Measurements from ENCODE around the gene ATP6V1G3. TPM values are rescaled to one million over a fixed set of nuclear protein-coding genes. Genes with fewer than 3 reads are reported as not detected.

The ATP6V1G3 gene
- total RNA-seq, 2 donors from 2014 or later, result not detected

DNA sequence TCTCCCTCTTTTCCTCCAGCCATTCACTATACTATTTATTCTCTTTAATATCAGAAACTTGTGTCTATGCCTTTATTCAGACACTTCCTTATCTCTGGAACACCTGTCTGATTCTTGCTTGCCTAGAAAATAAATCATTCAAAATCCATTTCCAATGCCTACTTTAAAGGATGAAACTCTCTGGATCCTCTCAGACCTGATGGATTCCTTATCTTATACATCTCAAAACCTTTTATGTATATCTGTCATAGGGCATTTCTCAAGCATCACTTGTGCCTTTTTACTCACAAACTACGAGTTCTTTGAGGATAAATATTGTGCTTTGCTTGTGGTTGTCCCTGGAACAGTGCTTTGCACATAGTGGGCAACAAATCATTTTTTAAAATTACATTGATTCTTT, 3.8 kb upstream of the ATP6V1G3 start:
- Histone ChIP-seq H3K27me3 (replicated peaks; ENCODE audit: insufficient read depth) (no peaks in the 10 kb centered on the region), H3K4me3 (no peak overlapping the region), H3K9me3 (no peaks in the 10 kb centered on the region), H3K36me3 (no peaks in the 10 kb centered on the region), H3K4me1 (replicated peaks) (no peaks in the 10 kb centered on the region), H3K27ac (no peak overlapping the region)
- WGBS, result 41% methylated on average over 1 of the region's 1 CpG
- no peak for DNase-seq (ENCODE audit: low spot score)
- intact Hi-C loops (cut with DNase I), result no loop called here
- TF ChIP-seq POLR2A (IDR thresholded peaks at IDR 0.05) (no peak), POLR2AphosphoS5 (IDR thresholded peaks at IDR 0.05) (no peak)
- TF ChIP-seq, protein P1, sequence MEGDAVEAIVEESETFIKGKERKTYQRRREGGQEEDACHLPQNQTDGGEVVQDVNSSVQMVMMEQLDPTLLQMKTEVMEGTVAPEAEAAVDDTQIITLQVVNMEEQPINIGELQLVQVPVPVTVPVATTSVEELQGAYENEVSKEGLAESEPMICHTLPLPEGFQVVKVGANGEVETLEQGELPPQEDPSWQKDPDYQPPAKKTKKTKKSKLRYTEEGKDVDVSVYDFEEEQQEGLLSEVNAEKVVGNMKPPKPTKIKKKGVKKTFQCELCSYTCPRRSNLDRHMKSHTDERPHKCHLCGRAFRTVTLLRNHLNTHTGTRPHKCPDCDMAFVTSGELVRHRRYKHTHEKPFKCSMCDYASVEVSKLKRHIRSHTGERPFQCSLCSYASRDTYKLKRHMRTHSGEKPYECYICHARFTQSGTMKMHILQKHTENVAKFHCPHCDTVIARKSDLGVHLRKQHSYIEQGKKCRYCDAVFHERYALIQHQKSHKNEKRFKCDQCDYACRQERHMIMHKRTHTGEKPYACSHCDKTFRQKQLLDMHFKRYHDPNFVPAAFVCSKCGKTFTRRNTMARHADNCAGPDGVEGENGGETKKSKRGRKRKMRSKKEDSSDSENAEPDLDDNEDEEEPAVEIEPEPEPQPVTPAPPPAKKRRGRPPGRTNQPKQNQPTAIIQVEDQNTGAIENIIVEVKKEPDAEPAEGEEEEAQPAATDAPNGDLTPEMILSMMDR (IDR thresholded peaks at IDR 0.05), result no peak

DNA sequence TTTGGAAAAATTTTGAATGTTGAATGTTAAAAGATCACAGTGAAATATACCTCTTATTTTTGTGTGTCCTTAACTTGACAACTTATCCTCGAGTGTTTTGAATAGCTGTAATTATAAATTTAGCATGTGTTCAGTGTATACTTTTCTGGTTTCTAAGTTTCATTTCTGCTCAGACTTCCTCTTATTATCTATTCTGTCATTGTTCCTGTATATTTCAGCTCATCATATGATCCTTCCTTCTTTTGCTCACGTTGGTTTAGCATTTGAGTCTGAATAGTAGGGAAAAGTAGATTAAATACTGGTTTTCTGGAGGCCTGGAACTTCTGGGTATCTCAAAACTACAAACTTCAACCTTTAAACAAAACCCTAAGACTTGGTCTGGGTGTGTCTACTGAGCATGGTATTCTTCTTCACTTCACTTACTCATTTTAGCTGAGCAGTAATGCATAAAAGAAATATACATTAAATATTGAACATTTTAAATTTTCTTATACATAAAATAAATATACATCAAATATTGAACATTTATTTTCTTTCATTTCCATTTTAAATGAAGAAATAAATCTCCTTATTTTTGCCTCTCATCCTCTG, 3.3 kb upstream of the ATP6V1G3 start:
- TF ChIP-seq POLR2AphosphoS5 (IDR thresholded peaks at IDR 0.05) (no peak), POLR2A (IDR thresholded peaks at IDR 0.05) (no peak)
- TF ChIP-seq, protein P1 (IDR thresholded peaks at IDR 0.05), result no peak
- H3K9me3 ChIP-seq, result no peaks in the 10 kb centered on the region
- no peaks in the 10 kb centered on the region for H3K4me1 ChIP-seq (replicated peaks)
- no peak overlapping the region for H3K4me3 ChIP-seq
- no peaks in the 10 kb centered on the region for H3K27me3 ChIP-seq (replicated peaks; ENCODE audit: insufficient read depth)
- no peak for DNase-seq (ENCODE audit: low spot score)
- no peak overlapping the region for H3K27ac ChIP-seq
- no peaks in the 10 kb centered on the region for H3K36me3 ChIP-seq
- WGBS, result 52% methylated on average over 2 of the region's 2 CpGs
- intact Hi-C loops (cut with DNase I), result no loop called here

DNA sequence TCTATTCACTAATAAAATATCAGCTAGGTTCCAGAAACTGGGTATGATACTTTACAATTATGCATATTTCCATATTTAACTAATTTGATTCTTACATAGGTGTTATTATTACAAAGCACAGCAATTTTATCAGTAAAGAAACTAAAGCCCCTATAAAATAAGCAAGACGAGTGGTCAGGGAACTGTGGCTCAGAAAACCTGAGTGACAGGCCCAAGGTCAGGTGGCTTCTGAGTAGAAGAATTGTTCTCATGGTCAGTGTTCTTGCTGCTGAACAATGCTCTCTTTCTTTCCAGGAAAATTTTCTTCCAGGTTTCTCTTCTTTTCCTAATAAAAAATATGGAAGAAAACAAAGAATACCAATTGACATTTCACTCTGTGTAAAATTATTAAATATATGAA, 2.2 kb upstream of the ATP6V1G3 start:
- Histone ChIP-seq H3K36me3 (no peaks in the 10 kb centered on the region), H3K27ac (no peak overlapping the region), H3K9me3 (no peaks in the 10 kb centered on the region), H3K4me3 (no peak overlapping the region), H3K4me1 (replicated peaks) (no peaks in the 10 kb centered on the region), H3K27me3 (replicated peaks; ENCODE audit: insufficient read depth) (no peaks in the 10 kb centered on the region)
- 41% methylated on average over 1 of the region's 1 CpG for WGBS
- TF ChIP-seq POLR2AphosphoS5 (IDR thresholded peaks at IDR 0.05) (no peak), POLR2A (IDR thresholded peaks at IDR 0.05) (no peak)
- TF ChIP-seq, protein P1 (IDR thresholded peaks at IDR 0.05), result no peak
- no peak for DNase-seq (ENCODE audit: low spot score)
- intact Hi-C loops (cut with DNase I), result no loop called here

DNA sequence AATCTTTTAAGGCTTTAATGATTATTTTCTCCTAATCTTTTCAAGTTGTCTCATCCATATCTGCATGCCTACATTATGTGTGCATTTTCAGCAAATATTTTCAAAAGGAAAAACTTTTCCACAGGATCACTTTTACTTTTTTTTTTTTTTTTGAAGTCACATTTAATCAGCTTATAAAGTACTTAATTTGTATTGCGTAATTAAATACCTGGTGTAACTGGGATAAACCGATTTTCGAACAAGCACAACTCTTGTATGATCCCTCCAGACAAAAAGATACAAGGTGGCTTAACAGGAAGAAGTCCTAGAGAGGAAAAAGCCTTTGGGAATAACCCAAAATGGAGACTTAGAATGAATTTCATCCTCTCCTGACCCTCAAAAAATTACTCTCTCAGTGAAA, 1.3 kb upstream of the ATP6V1G3 start:
- H3K27ac ChIP-seq, result no peak overlapping the region
- H3K36me3 ChIP-seq, result no peaks in the 10 kb centered on the region
- WGBS, result 95% methylated on average over 3 of the region's 3 CpGs
- intact Hi-C loops (cut with DNase I), result no loop called here
- no peaks in the 10 kb centered on the region for H3K4me1 ChIP-seq (replicated peaks)
- TF ChIP-seq, protein P1 (IDR thresholded peaks at IDR 0.05), result no peak
- TF ChIP-seq POLR2A (IDR thresholded peaks at IDR 0.05) (no peak), POLR2AphosphoS5 (IDR thresholded peaks at IDR 0.05) (no peak)
- H3K4me3 ChIP-seq, result no peak overlapping the region
- H3K27me3 ChIP-seq (replicated peaks; ENCODE audit: insufficient read depth), result no peaks in the 10 kb centered on the region
- no peaks in the 10 kb centered on the region for H3K9me3 ChIP-seq
- no peak for DNase-seq (ENCODE audit: low spot score)

DNA sequence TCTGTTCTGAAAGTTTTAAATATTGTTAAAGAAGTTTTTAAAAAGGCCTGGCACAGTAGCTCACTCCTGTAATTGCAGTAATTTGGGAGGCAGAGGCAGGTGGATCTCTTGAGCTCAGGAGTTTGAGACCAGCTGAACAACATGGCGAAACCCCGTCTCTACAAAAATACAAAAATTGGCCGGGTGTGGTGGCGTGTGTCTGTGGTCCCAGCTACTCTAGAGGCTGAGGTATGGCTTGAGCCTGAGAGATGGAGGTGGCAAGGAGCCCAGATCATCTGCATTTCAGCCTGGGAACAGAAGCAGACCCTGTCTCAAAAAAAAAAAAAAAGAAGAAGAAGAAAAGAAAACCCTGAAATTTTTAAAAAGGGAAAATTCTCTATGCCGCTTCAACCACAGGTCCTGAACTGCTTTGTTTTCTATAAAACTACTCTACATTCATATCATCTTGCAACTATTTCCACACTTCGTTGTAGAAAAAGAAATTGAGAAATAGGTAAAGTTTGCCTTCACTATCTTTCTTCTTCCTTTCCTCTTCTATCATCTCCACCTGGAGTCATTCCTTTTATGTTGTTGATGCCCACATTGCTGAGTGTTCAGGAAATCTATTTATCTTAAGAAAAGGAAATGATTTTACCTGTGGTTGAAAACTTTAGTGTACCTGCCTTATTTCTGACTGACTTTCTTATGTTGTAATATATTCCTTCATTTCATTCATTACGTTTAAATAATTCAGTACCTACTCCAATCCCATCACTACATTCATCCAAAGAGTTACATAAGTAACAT, 1.7 kb downstream of the ATP6V1G3 start:
- H3K27ac ChIP-seq, result no peak overlapping the region
- intact Hi-C loops (cut with DNase I), result no loop called here
- H3K9me3 ChIP-seq, result no peaks in the 10 kb centered on the region
- DNase-seq (ENCODE audit: low spot score), result no peak
- no peaks in the 10 kb centered on the region for H3K27me3 ChIP-seq (replicated peaks; ENCODE audit: insufficient read depth)
- TF ChIP-seq POLR2AphosphoS5 (IDR thresholded peaks at IDR 0.05), result no peak
- TF ChIP-seq POLR2A (IDR thresholded peaks at IDR 0.05), result no peak
- TF ChIP-seq, protein P1 (IDR thresholded peaks at IDR 0.05), result no peak
- H3K4me3 ChIP-seq, result no peak overlapping the region
- H3K4me1 ChIP-seq (replicated peaks), result no peaks in the 10 kb centered on the region
- no peaks in the 10 kb centered on the region for H3K36me3 ChIP-seq
- 88% methylated on average over 7 of the region's 7 CpGs for WGBS
